IPS-18c (cell line): ENCODE measurements around the gene ZNF136.

Experiments used
- H3K4me3 ChIP-seq: 2 replicates; pipeline ENCODE4 v1.7.0; 2013; ENCODE audit warnings: low read depth, mild to moderate bottlenecking, low read length, moderate library complexity; ENCODE audit not compliant: insufficient read depth
- H3K9me3 ChIP-seq: one replicate; pipeline ENCODE4 v1.6.1; 2013; ENCODE audit warnings: mild to moderate bottlenecking, low read length, moderate library complexity; ENCODE audit not compliant: control insufficient read depth, insufficient read depth

The ZNF136 gene

DNA sequence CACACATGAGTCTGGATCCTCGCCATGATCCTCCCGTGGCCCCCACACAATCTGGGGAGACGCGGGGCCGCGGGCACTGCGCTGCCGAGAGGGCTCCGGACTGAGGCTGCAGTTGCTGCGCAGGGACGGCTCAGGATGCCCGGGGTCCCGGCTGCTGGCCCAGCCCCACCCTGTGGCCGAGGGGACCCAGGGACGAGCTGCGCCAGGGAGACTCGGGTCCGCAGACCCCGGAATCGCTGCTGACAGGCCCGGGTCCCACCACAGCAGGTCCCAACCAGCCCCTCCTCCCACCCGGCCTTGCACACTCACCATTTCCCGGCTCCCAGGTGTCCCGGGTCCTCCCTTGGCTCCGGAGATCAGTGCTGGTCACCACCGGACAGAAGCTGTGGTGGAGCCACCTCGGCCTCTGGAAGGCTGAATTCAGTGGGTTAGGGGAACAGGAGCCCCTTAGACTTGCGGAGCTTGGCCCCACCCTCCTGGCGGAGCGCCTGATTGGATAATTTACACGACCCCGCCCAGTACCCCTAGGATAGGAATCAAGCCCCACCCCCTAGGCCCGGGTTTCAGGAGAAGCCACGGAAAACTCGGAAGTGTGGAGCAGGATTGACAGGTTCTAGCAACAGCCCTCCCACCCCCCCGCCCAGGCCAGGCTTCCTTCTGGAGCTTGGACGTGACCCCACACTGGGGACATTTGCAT lies 74.4 kb downstream of the ZNF136 start:
- no peak overlapping the region for H3K4me3 ChIP-seq
- H3K9me3 ChIP-seq = peaks cover 7% of the 10 kb centered on the region
